GM12878 (cell line): ENCODE data around the gene PQBP1. TPM values are rescaled to one million over a fixed set of nuclear protein-coding genes. Genes with fewer than 3 reads are reported as not detected.

Experiments
- ATF7 ChIP-seq: fragments of 450-650 bp; IDR thresholded peaks from 2 replicates; pipeline ENCODE4 v1.6.1; 2016; ENCODE audit warnings: low read depth, mild to moderate bottlenecking
- EGR1 ChIP-seq, 2 experiments: IDR thresholded peaks; 1 replicate in 1 of 2; 2 replicates in 1 of 2; pipeline ENCODE4 v1.6.1; 2011 to 2012; ENCODE audit warnings: low read depth in 2 of 2, low read length in 2 of 2, borderline replicate concordance in 1 of 2, mild to moderate bottlenecking in 1 of 2, moderate library complexity in 1 of 2
- GABPA ChIP-seq: IDR thresholded peaks from 2 replicates; pipeline ENCODE4 v1.6.1; 2014; ENCODE audit warnings: antibody characterized with exemption, low read depth, mild to moderate bottlenecking, inconsistent platforms
- HDGF ChIP-seq: fragments of 450-650 bp; IDR thresholded peaks from 2 replicates; pipeline ENCODE4 v1.6.1; 2016; ENCODE audit warnings: antibody characterized with exemption
- IRF4 ChIP-seq: IDR thresholded peaks from 2 replicates; pipeline ENCODE4 v1.6.1; 2011; ENCODE audit warnings: low read depth, low read length
- MTA3 ChIP-seq: IDR thresholded peaks from 2 replicates; pipeline ENCODE4 v1.6.1; 2012; ENCODE audit warnings: low read length, inconsistent platforms, borderline replicate concordance
- NFIC ChIP-seq: IDR thresholded peaks from 2 replicates; pipeline ENCODE4 v1.6.1; 2012; ENCODE audit warnings: low read depth, mild to moderate bottlenecking, inconsistent platforms, low read length, moderate library complexity
- RAD51 ChIP-seq: fragments of 450-650 bp; IDR thresholded peaks from 2 replicates; pipeline ENCODE4 v1.6.1; 2016; ENCODE audit warnings: moderate library complexity, mild to moderate bottlenecking, inconsistent platforms
- SREBF1 ChIP-seq: IDR thresholded peaks from 2 replicates; pipeline ENCODE4 v1.6.1; 2012; ENCODE audit warnings: mild to moderate bottlenecking, low read length
- STAT3 ChIP-seq: IDR thresholded peaks from 2 replicates; pipeline ENCODE4 v1.6.1; 2011; ENCODE audit warnings: low read depth, low read length, improper control_type of control experiment
- ZNF207 ChIP-seq: fragments of 450-650 bp; IDR thresholded peaks from 2 replicates; pipeline ENCODE4 v1.6.1; 2014; ENCODE audit warnings: antibody characterized with exemption, mild to moderate bottlenecking, borderline replicate concordance
- polyA plus RNA-seq, 11 experiments: library from polyadenylated mRNA; depleted of rRNA in 4 of 11; unstranded in 6 of 11; stranded (reverse) in 5 of 11; fragments of >200 nt; fragmentation: Nextera tagmentation in 4 of 11; fragmentation: Illumina TruSeq in 1 of 11; extraction: Ambion mirVana in 4 of 11; extraction: Trizol in 1 of 11; gene quantifications; 1 replicate in 1 of 11; 2 replicates in 10 of 11; pipeline versions ENCODE4 v1.2.1 to v1.2.3, GENCODE V29; 2011 to 2016; ENCODE audit warnings: inconsistent platforms in 2 of 11, missing spikeins in 2 of 11, low read depth in 1 of 11
- total RNA-seq, 4 experiments: library from RNA; depleted of rRNA in 3 of 4; stranded (reverse); fragments of >200 nt in 3 of 4; fragmentation: Illumina TruSeq in 1 of 4; extraction: Trizol in 1 of 4; gene quantifications; 2 replicates each; pipeline versions ENCODE4 v1.2.1 to v1.2.3, GENCODE V29; 2013 to 2021
- TF ChIP-seq, protein P1 (sequence below): fragments of 450-650 bp; IDR thresholded peaks from 2 replicates; pipeline ENCODE4 v1.6.1; 2017; ENCODE audit warnings: mild to moderate bottlenecking
- TF ChIP-seq, protein P2 (sequence below): IDR thresholded peaks from 2 replicates; pipeline ENCODE4 v1.6.1; 2011; ENCODE audit warnings: mild to moderate bottlenecking, low read depth, low read length, moderate library complexity; ENCODE audit not compliant: insufficient replicate concordance
- TF ChIP-seq, protein P3 (sequence below): fragments of 450-650 bp; IDR thresholded peaks from 2 replicates; pipeline ENCODE4 v1.6.1; 2016; ENCODE audit warnings: mild to moderate bottlenecking, moderate library complexity, borderline replicate concordance
- TF ChIP-seq, protein P4 (sequence below): fragments of 450-650 bp; IDR thresholded peaks from 2 replicates; pipeline ENCODE4 v1.6.1; 2016; ENCODE audit warnings: mild to moderate bottlenecking
- TF ChIP-seq, protein P5 (sequence below): fragments of 450-650 bp; IDR thresholded peaks from 2 replicates; pipeline ENCODE4 v1.6.1; 2017; ENCODE audit warnings: mild to moderate bottlenecking, low read depth, inconsistent platforms; ENCODE audit not compliant: poor library complexity, severe bottlenecking
- TF ChIP-seq, protein P6 (sequence below): IDR thresholded peaks from 2 replicates; pipeline ENCODE4 v1.6.1; 2011; ENCODE audit warnings: borderline replicate concordance, low read depth, mild to moderate bottlenecking, moderate library complexity, low read length; ENCODE audit not compliant: insufficient read depth, poor library complexity, severe bottlenecking

PQBP1 gene
- total and polyA plus RNA-seq, 10 of the 15 experiments (the other 5 are each of a cell fraction or from before 2014, with no cell fraction given): 12.5 to 74.8 (median 68.5) TPM

DNA sequence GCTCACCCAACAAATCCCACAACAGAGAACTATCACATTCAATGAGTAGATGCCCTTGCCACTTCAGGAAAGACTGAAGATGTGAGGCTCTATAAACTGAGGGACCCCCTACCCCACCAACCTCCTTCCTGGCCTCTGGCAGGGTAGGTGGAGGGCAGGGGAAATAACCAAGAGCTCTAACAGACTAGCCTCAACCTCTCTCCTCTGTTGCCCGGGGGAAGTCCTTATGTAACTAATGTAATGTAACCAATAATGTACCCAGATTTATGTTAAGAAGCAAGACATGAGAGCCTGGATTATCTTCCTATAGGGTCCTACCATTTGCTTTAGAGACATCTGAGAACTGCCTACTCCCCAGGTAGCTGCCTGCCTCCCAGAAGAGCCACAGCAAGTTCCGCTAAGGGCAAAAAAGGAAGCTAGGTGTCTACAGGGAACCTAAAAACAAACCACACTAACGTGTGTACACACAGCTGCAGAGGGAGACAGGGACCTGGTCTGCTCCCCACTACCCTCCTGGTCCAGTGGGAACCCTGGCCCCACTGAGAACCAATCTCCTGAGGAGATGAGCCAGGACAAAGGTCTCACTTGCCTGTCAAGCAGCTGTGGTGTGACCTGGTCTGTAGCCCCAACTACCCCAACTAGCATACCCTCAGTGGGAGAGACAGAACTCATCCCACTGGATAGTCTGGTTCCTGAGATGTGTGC lies 41.9 kb downstream of the PQBP1 start (continued):
- TF ChIP-seq, protein P1, sequence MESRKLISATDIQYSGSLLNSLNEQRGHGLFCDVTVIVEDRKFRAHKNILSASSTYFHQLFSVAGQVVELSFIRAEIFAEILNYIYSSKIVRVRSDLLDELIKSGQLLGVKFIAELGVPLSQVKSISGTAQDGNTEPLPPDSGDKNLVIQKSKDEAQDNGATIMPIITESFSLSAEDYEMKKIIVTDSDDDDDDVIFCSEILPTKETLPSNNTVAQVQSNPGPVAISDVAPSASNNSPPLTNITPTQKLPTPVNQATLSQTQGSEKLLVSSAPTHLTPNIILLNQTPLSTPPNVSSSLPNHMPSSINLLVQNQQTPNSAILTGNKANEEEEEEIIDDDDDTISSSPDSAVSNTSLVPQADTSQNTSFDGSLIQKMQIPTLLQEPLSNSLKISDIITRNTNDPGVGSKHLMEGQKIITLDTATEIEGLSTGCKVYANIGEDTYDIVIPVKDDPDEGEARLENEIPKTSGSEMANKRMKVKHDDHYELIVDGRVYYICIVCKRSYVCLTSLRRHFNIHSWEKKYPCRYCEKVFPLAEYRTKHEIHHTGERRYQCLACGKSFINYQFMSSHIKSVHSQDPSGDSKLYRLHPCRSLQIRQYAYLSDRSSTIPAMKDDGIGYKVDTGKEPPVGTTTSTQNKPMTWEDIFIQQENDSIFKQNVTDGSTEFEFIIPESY: no peak
- TF ChIP-seq, protein P2, sequence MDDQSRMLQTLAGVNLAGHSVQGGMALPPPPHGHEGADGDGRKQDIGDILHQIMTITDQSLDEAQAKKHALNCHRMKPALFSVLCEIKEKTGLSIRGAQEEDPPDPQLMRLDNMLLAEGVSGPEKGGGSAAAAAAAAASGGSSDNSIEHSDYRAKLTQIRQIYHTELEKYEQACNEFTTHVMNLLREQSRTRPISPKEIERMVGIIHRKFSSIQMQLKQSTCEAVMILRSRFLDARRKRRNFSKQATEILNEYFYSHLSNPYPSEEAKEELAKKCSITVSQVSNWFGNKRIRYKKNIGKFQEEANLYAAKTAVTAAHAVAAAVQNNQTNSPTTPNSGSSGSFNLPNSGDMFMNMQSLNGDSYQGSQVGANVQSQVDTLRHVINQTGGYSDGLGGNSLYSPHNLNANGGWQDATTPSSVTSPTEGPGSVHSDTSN: no peak
- TF ChIP-seq ZNF207: no peak
- 0 out of 2 replicates have a peak, but pooled peaks have one; percentile 16 for TF ChIP-seq IRF4
- TF ChIP-seq, protein P3, sequence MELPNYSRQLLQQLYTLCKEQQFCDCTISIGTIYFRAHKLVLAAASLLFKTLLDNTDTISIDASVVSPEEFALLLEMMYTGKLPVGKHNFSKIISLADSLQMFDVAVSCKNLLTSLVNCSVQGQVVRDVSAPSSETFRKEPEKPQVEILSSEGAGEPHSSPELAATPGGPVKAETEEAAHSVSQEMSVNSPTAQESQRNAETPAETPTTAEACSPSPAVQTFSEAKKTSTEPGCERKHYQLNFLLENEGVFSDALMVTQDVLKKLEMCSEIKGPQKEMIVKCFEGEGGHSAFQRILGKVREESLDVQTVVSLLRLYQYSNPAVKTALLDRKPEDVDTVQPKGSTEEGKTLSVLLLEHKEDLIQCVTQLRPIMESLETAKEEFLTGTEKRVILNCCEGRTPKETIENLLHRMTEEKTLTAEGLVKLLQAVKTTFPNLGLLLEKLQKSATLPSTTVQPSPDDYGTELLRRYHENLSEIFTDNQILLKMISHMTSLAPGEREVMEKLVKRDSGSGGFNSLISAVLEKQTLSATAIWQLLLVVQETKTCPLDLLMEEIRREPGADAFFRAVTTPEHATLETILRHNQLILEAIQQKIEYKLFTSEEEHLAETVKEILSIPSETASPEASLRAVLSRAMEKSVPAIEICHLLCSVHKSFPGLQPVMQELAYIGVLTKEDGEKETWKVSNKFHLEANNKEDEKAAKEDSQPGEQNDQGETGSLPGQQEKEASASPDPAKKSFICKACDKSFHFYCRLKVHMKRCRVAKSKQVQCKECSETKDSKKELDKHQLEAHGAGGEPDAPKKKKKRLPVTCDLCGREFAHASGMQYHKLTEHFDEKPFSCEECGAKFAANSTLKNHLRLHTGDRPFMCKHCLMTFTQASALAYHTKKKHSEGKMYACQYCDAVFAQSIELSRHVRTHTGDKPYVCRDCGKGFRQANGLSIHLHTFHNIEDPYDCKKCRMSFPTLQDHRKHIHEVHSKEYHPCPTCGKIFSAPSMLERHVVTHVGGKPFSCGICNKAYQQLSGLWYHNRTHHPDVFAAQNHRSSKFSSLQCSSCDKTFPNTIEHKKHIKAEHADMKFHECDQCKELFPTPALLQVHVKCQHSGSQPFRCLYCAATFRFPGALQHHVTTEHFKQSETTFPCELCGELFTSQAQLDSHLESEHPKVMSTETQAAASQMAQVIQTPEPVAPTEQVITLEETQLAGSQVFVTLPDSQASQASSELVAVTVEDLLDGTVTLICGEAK: no peak
- TF ChIP-seq GABPA: no peak
- TF ChIP-seq, protein P4, sequence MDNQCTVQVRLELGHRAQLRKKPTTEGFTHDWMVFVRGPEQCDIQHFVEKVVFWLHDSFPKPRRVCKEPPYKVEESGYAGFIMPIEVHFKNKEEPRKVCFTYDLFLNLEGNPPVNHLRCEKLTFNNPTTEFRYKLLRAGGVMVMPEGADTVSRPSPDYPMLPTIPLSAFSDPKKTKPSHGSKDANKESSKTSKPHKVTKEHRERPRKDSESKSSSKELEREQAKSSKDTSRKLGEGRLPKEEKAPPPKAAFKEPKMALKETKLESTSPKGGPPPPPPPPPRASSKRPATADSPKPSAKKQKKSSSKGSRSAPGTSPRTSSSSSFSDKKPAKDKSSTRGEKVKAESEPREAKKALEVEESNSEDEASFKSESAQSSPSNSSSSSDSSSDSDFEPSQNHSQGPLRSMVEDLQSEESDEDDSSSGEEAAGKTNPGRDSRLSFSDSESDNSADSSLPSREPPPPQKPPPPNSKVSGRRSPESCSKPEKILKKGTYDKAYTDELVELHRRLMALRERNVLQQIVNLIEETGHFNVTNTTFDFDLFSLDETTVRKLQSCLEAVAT: no peak
- no peak for TF ChIP-seq RAD51
- TF ChIP-seq, protein P5, sequence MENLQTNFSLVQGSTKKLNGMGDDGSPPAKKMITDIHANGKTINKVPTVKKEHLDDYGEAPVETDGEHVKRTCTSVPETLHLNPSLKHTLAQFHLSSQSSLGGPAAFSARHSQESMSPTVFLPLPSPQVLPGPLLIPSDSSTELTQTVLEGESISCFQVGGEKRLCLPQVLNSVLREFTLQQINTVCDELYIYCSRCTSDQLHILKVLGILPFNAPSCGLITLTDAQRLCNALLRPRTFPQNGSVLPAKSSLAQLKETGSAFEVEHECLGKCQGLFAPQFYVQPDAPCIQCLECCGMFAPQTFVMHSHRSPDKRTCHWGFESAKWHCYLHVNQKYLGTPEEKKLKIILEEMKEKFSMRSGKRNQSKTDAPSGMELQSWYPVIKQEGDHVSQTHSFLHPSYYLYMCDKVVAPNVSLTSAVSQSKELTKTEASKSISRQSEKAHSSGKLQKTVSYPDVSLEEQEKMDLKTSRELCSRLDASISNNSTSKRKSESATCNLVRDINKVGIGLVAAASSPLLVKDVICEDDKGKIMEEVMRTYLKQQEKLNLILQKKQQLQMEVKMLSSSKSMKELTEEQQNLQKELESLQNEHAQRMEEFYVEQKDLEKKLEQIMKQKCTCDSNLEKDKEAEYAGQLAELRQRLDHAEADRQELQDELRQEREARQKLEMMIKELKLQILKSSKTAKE: no peak
- TF ChIP-seq STAT3: no peak
- no peak for TF ChIP-seq SREBF1
- TF ChIP-seq HDGF: no peak
- TF ChIP-seq EGR1 (IDR thresholded peaks at IDR 0.05; ENCODE audit: borderline replicate concordance in 1 of 2, low read depth in 2 of 2, low read length in 2 of 2): no peak
- TF ChIP-seq ATF7: no peak
- TF ChIP-seq, protein P6, sequence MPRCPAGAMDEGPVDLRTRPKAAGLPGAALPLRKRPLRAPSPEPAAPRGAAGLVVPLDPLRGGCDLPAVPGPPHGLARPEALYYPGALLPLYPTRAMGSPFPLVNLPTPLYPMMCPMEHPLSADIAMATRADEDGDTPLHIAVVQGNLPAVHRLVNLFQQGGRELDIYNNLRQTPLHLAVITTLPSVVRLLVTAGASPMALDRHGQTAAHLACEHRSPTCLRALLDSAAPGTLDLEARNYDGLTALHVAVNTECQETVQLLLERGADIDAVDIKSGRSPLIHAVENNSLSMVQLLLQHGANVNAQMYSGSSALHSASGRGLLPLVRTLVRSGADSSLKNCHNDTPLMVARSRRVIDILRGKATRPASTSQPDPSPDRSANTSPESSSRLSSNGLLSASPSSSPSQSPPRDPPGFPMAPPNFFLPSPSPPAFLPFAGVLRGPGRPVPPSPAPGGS: no peak
- no peak for TF ChIP-seq NFIC
- TF ChIP-seq MTA3: no peak
